IMR-90 (cell line): ENCODE results near the gene ABCC8. TPM values are rescaled to one million over a fixed set of nuclear protein-coding genes. Genes with fewer than 3 reads are reported as not detected.

Experiments
- ATAC-seq: fragments of 200-7000 bp; cut with Tn5 transposase; 2 replicates; pipeline ENCODE4 v1.9.1; 2020; ENCODE audit warnings: low read depth, mild to moderate bottlenecking, moderate library complexity
- BruUV-seq: library from RNA; stranded (reverse); fragments of 400-500 nt; replicated peaks from 2 replicates; lab custom pipeline; 2021; lab: Mats Ljungman, UMichigan
- CTCF ChIA-PET: fragments of 300-600 bp; formaldehyde crosslinking; extraction: SDS; loops from one replicate; lab custom pipeline; 2021; ENCODE audit warnings: antibody characterized with exemption; lab: Yijun Ruan, JAX
- POLR2A ChIA-PET: fragments of 300-600 bp; sonication (Branson Sonifier 250); formaldehyde crosslinking; loops from one replicate; lab custom pipeline; 2022; ENCODE audit warnings: antibody characterized with exemption; ENCODE audit not compliant: unreplicated experiment; lab: Charles Lee
- DNase-seq: peaks from one replicate; pipeline ENCODE4 v3.0.0; 2013
- H2AFZ ChIP-seq: replicated peaks from 2 replicates; pipeline ENCODE3; 2013; ENCODE audit warnings: low read length, mild to moderate bottlenecking; ENCODE audit not compliant: poor library complexity
- H2AK5ac ChIP-seq: 2 replicates; pipeline ENCODE4 v1.6.1; 2013; ENCODE audit warnings: low read depth, low read length, inconsistent platforms
- H2AK9ac ChIP-seq: replicated peaks from 2 replicates; pipeline ENCODE3; 2013; ENCODE audit warnings: mild to moderate bottlenecking, low read depth, low read length, moderate library complexity; ENCODE audit not compliant: poor library complexity
- H2BK120ac ChIP-seq: 2 replicates; pipeline ENCODE4 v1.6.1; 2013; ENCODE audit warnings: low read depth, low read length, inconsistent platforms
- H2BK15ac ChIP-seq: 3 replicates; pipeline ENCODE4 v1.6.1; 2013; ENCODE audit warnings: low read depth, low read length, inconsistent platforms
- H2BK20ac ChIP-seq: 2 replicates; pipeline ENCODE4 v1.6.1; 2013; ENCODE audit warnings: low read depth, mild to moderate bottlenecking, inconsistent platforms, low read length, moderate library complexity
- H2BK5ac ChIP-seq: 2 replicates; pipeline ENCODE4 v1.6.1; 2013; ENCODE audit warnings: mild to moderate bottlenecking, low read depth, low read length, inconsistent platforms; ENCODE audit not compliant: poor library complexity, severe bottlenecking
- H3K14ac ChIP-seq: replicated peaks from 2 replicates; pipeline ENCODE4 v1.6.1; 2013; ENCODE audit warnings: low read depth, low read length, inconsistent platforms
- H3K18ac ChIP-seq: 2 replicates; pipeline ENCODE4 v1.6.1; 2013; ENCODE audit warnings: low read depth, low read length, control low read depth
- H3K23ac ChIP-seq: 2 replicates; pipeline ENCODE4 v1.6.1; 2013; ENCODE audit warnings: low read depth, low read length, inconsistent platforms
- H3K27ac ChIP-seq: 2 replicates; pipeline ENCODE4 v1.5.1; 2013; ENCODE audit warnings: mild to moderate bottlenecking, control low read depth, low read length; ENCODE audit not compliant: insufficient read depth
- H3K27me3 ChIP-seq: 2 replicates; pipeline ENCODE4 v1.6.1; 2013; ENCODE audit warnings: low read length; ENCODE audit not compliant: control insufficient read depth, insufficient read depth
- H3K36me3 ChIP-seq: 2 replicates; pipeline ENCODE4 v1.6.1; 2013; ENCODE audit warnings: low read length, mixed read lengths; ENCODE audit not compliant: control insufficient read depth, insufficient read depth
- H3K4ac ChIP-seq: 2 replicates; pipeline ENCODE4 v1.6.1; 2013; ENCODE audit warnings: low read depth, low read length, inconsistent platforms
- H3K4me1 ChIP-seq: 2 replicates; pipeline ENCODE4 v1.6.1; 2013; ENCODE audit warnings: low read length, mixed read lengths; ENCODE audit not compliant: control insufficient read depth, insufficient read depth
- H3K4me2 ChIP-seq: 2 replicates; pipeline ENCODE4 v1.6.1; 2013; ENCODE audit warnings: low read depth, mild to moderate bottlenecking, control low read depth, low read length, moderate library complexity
- H3K4me3 ChIP-seq: 2 replicates; pipeline ENCODE4 v1.5.1; 2013; ENCODE audit warnings: low read depth, mild to moderate bottlenecking, control low read depth, low read length, moderate library complexity; ENCODE audit not compliant: insufficient read depth
- H3K56ac ChIP-seq: 2 replicates; pipeline ENCODE4 v1.6.1; 2013; ENCODE audit warnings: low read length, inconsistent platforms; ENCODE audit not compliant: insufficient read depth; ENCODE audit errors: extremely low read depth
- H3K79me1 ChIP-seq, 2 experiments: 2 replicates each; pipeline ENCODE4 v1.6.1; 2013; ENCODE audit warnings: low read length in 2 of 2, inconsistent platforms in 1 of 2, low read depth in 1 of 2
- H3K9ac ChIP-seq: 2 replicates; pipeline ENCODE4 v1.6.1; 2013; ENCODE audit warnings: low read depth, low read length, control low read depth
- H3K9me1 ChIP-seq: 2 replicates; pipeline ENCODE4 v1.6.1; 2013; ENCODE audit warnings: low read length, inconsistent platforms; ENCODE audit not compliant: insufficient read depth
- H3K9me3 ChIP-seq: 2 replicates; pipeline ENCODE4 v1.6.1; 2013; ENCODE audit warnings: low read length; ENCODE audit not compliant: control insufficient read depth, insufficient read depth
- H4K20me1 ChIP-seq: 2 replicates; pipeline ENCODE4 v1.6.1; 2013; ENCODE audit warnings: low read length, inconsistent platforms; ENCODE audit not compliant: insufficient read depth
- H4K5ac ChIP-seq: 2 replicates; pipeline ENCODE4 v1.6.1; 2013; ENCODE audit warnings: mild to moderate bottlenecking, low read depth, low read length, control low read depth
- H4K8ac ChIP-seq, 2 experiments: 2 replicates each; pipeline ENCODE4 v1.6.1; 2013; ENCODE audit warnings: low read depth in 2 of 2, low read length in 2 of 2, control low read depth in 1 of 2, inconsistent platforms in 1 of 2
- H4K91ac ChIP-seq: 2 replicates; pipeline ENCODE4 v1.6.1; 2013; ENCODE audit warnings: low read depth, low read length, inconsistent platforms; ENCODE audit not compliant: insufficient read depth
- BHLHE40 ChIP-seq: fragments of 150-350 bp; IDR thresholded peaks from 2 replicates; pipeline ENCODE4 v1.6.1; 2016; ENCODE audit warnings: mild to moderate bottlenecking, low read depth, low read length
- CEBPB ChIP-seq: IDR thresholded peaks from 2 replicates; pipeline ENCODE4 v1.6.1; 2012; ENCODE audit warnings: low read depth, low read length, improper control_type of control experiment
- CHD1 ChIP-seq: IDR thresholded peaks from 2 replicates; pipeline ENCODE4 v1.6.1; 2012; ENCODE audit warnings: low read depth, low read length, improper control_type of control experiment
- MXI1 ChIP-seq: IDR thresholded peaks from 2 replicates; pipeline ENCODE4 v1.6.1; 2012; ENCODE audit warnings: low read depth, mild to moderate bottlenecking, low read length, moderate library complexity, borderline replicate concordance
- POLR2A ChIP-seq: IDR thresholded peaks from 2 replicates; pipeline ENCODE4 v1.6.1; 2012; ENCODE audit warnings: mild to moderate bottlenecking, low read depth, low read length
- RCOR1 ChIP-seq: IDR thresholded peaks from 2 replicates; pipeline ENCODE4 v1.6.1; 2012; ENCODE audit warnings: mild to moderate bottlenecking, low read length, improper control_type of control experiment; ENCODE audit not compliant: insufficient replicate concordance
- SMC3 ChIP-seq: fragments of 150-350 bp; IDR thresholded peaks from 2 replicates; pipeline ENCODE4 v1.6.1; 2016; ENCODE audit warnings: low read depth, mild to moderate bottlenecking, antibody characterized with exemption, low read length, moderate library complexity
- WGBS, 2 experiments: methylation state at CpG; one replicate each; pipeline versions ENCODE4 v1.1.5 to v1.1.7; 2013; ENCODE audit warnings: missing lambda C conversion rate in 2 of 2; ENCODE audit not compliant: insufficient read length in 1 of 2; ENCODE audit errors: extremely low coverage in 2 of 2; 5-methylcytosine and 5-hydroxymethylcytosine counted together
- dilution Hi-C: fragments of 300-500 bp; cut with HindIII; formaldehyde crosslinking; loops from one replicate; pipeline ENCODE4 v1.14.3; 2018; ENCODE audit warnings: low sequenced_read_pairs; ENCODE audit not compliant: unreplicated experiment
- in situ Hi-C: fragments of 300-500 bp; cut with MboI; formaldehyde crosslinking; loops from 3 replicates; pipeline ENCODE4 v1.14.3; 2019; ENCODE audit warnings: low sequenced_read_pairs, inconsistent platforms, mixed read lengths
- intact Hi-C: fragments of 100-400 bp; cut with micrococcal nuclease; formaldehyde crosslinking; loops from 2 replicates; pipeline ENCODE4 v1.10.0; 2022
- polyA plus RNA-seq, 3 experiments: library from polyadenylated mRNA; depleted of rRNA; stranded (reverse); fragments of >200 nt; gene quantifications; 2 replicates each; pipeline ENCODE4 v1.2.3, GENCODE V29; 2012; ENCODE audit warnings: low replicate concordance in 1 of 3
- total RNA-seq: library from RNA; depleted of rRNA; stranded (reverse); fragments of >200 nt; gene quantifications from 2 replicates; pipeline ENCODE4 v1.2.3, GENCODE V29; 2012
- TF ChIP-seq, protein P1 (sequence below): conservative IDR thresholded peaks from 2 replicates; pipeline ENCODE4 v1.5.1; 2012; ENCODE audit warnings: mild to moderate bottlenecking, low read depth, low read length, improper control_type of control experiment
- TF ChIP-seq, protein P2 (sequence below): fragments of 150-350 bp; IDR thresholded peaks from 2 replicates; pipeline ENCODE4 v1.6.1; 2017; ENCODE audit warnings: mild to moderate bottlenecking, antibody characterized with exemption, low read length, low read depth

ABCC8 gene
- total and polyA plus RNA-seq, 2 of the 4 experiments (the other 2 are of a cell fraction), result not detected

DNA sequence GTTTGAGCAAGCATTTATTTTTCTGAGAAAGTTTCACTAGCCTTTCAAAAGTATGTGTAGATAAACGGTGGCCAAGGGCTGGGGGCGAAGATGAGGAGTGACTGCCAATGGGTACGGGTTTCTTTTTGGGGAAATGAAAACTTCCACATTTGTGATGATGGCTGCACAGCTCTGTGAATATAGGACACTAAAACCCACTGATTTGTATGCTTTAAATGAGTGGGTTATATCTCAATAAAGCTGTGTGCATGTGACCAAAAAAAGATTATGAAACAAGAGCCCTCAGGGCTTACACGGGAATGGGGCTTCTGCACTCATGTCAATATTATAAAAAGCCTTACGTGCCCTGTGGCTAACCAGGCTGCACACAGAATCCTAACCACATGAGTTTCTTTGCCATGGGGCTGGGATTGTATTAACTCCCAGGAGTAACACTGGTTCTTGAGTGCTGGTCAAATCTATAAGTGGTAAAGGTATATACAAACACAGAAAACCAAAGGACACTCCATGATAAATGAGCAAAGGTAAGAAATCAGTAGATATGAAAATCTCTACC is 31.3 kb downstream of the ABCC8 start:
- Histone ChIP-seq H2AFZ (no peak overlapping the region), H3K4me2 (no peak overlapping the region), H3K56ac (no peak overlapping the region), H4K8ac (no peak overlapping the region), H3K9ac (no peak overlapping the region), H2AK9ac (no peak overlapping the region), H2BK15ac (no peak overlapping the region), H2AK5ac (no peak overlapping the region), H2BK120ac (no peak overlapping the region), H3K9me1 (no peaks in the 10 kb centered on the region), H3K27ac (no peak overlapping the region), H3K18ac (no peak overlapping the region), H3K14ac (no peak overlapping the region), H3K79me1 (no peaks in the 10 kb centered on the region), H2BK5ac (no peak overlapping the region), H3K23ac (no peak overlapping the region), H4K20me1 (no peaks in the 10 kb centered on the region), H3K4me1 (no peaks in the 10 kb centered on the region), H4K5ac (no peak overlapping the region), H3K36me3 (no peaks in the 10 kb centered on the region), H3K9me3 (no peaks in the 10 kb centered on the region), H4K91ac (no peak overlapping the region), H2BK20ac (no peak overlapping the region), H3K4ac (no peak overlapping the region), H3K4me3 (no peak overlapping the region), H3K27me3 (peaks cover 2% of the 10 kb centered on the region)
- in situ Hi-C loops (no loop called here), dilution Hi-C loops (no loop called here), intact Hi-C loops (no loop called here)
- ChIA-PET CTCF (no interaction called here), POLR2A (no interaction called here)
- TF ChIP-seq POLR2A (no peak), MXI1 (no peak), RCOR1 (no peak), SMC3 (no peak), CHD1 (no peak), CEBPB (no peak), BHLHE40 (no peak)
- TF ChIP-seq, protein P1, sequence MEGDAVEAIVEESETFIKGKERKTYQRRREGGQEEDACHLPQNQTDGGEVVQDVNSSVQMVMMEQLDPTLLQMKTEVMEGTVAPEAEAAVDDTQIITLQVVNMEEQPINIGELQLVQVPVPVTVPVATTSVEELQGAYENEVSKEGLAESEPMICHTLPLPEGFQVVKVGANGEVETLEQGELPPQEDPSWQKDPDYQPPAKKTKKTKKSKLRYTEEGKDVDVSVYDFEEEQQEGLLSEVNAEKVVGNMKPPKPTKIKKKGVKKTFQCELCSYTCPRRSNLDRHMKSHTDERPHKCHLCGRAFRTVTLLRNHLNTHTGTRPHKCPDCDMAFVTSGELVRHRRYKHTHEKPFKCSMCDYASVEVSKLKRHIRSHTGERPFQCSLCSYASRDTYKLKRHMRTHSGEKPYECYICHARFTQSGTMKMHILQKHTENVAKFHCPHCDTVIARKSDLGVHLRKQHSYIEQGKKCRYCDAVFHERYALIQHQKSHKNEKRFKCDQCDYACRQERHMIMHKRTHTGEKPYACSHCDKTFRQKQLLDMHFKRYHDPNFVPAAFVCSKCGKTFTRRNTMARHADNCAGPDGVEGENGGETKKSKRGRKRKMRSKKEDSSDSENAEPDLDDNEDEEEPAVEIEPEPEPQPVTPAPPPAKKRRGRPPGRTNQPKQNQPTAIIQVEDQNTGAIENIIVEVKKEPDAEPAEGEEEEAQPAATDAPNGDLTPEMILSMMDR, result no peak
- TF ChIP-seq, protein P2, sequence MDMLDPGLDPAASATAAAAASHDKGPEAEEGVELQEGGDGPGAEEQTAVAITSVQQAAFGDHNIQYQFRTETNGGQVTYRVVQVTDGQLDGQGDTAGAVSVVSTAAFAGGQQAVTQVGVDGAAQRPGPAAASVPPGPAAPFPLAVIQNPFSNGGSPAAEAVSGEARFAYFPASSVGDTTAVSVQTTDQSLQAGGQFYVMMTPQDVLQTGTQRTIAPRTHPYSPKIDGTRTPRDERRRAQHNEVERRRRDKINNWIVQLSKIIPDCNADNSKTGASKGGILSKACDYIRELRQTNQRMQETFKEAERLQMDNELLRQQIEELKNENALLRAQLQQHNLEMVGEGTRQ, result no peak
- no CpG with 5 or more reads among the region's 5 CpGs for WGBS, 2 experiments
- DNase-seq (no peak), ATAC-seq (no peak)
- no TSS peak for BruUV-seq
